PC-9 (cell line): ENCODE data around the gene AKAP4. TPM values are rescaled to one million over a fixed set of nuclear protein-coding genes. Genes with fewer than 3 reads are reported as not detected.

ENCODE experiments used
- BruUV-seq: library from RNA; stranded (reverse); fragments of 400-500 nt; replicated peaks from 2 replicates; lab custom pipeline; 2021; lab: Mats Ljungman, UMichigan
- CTCF ChIA-PET: fragments of 300-600 bp; sonication (Branson Sonifier 250); formaldehyde crosslinking; loops from one replicate; lab custom pipeline; 2022; ENCODE audit warnings: antibody characterized with exemption; lab: Charles Lee
- POLR2A ChIA-PET: fragments of 300-600 bp; sonication (Branson Sonifier 250); formaldehyde crosslinking; loops from one replicate; lab custom pipeline; 2022; ENCODE audit warnings: antibody characterized with exemption; ENCODE audit not compliant: unreplicated experiment; lab: Charles Lee
- DNase-seq, 2 experiments: peaks; one replicate each; pipeline versions ENCODE4 v3.0.0 to v3.0.0-alpha.2; 2015 to 2022; ENCODE audit warnings: mixed read lengths in 1 of 2
- H2AFZ ChIP-seq: fragments of 200-600 bp; sonication (generic); 2 replicates; pipeline ENCODE4 v1.8.1; 2017; ENCODE audit warnings: antibody characterized with exemption
- H3F3A ChIP-seq: fragments of 200-600 bp; sonication (generic); 2 replicates; pipeline ENCODE4 v1.8.1; 2017; ENCODE audit warnings: antibody characterized with exemption, mild to moderate bottlenecking, low read depth; ENCODE audit not compliant: insufficient read depth
- H3K27ac ChIP-seq: fragments of 200-600 bp; sonication (generic); 2 replicates; pipeline ENCODE4 v1.6.1; 2016; ENCODE audit warnings: mixed run types
- H3K27me3 ChIP-seq: fragments of 200-600 bp; sonication (generic); 2 replicates; pipeline ENCODE4 v1.6.1; 2016; ENCODE audit warnings: low read depth, mixed run types; ENCODE audit not compliant: insufficient read depth
- H3K36me3 ChIP-seq: fragments of 200-600 bp; sonication (generic); 2 replicates; pipeline ENCODE4 v1.6.1; 2016; ENCODE audit warnings: low read depth, mixed run types
- H3K4me1 ChIP-seq: fragments of 200-600 bp; sonication (generic); replicated peaks from 2 replicates; pipeline ENCODE4 v1.6.1; 2016; ENCODE audit warnings: mixed run types; ENCODE audit not compliant: insufficient read depth
- H3K4me2 ChIP-seq: fragments of 200-600 bp; sonication (generic); 2 replicates; pipeline ENCODE4 v1.6.1; 2017; ENCODE audit warnings: mixed run types
- H3K4me3 ChIP-seq: fragments of 200-600 bp; sonication (generic); 2 replicates; pipeline ENCODE4 v1.6.1; 2016; ENCODE audit warnings: mixed run types
- H3K79me2 ChIP-seq: fragments of 200-600 bp; sonication (generic); 2 replicates; pipeline ENCODE4 v1.6.1; 2017; ENCODE audit warnings: low read depth, mixed run types
- H3K9me2 ChIP-seq: fragments of 200-600 bp; sonication (generic); 2 replicates; pipeline ENCODE4 v1.8.1; 2017; ENCODE audit warnings: mild to moderate bottlenecking; ENCODE audit not compliant: insufficient read depth
- H3K9me3 ChIP-seq: fragments of 200-600 bp; sonication (generic); 2 replicates; pipeline ENCODE4 v1.8.1; 2016; ENCODE audit warnings: low read depth; ENCODE audit not compliant: insufficient read depth
- H4K20me1 ChIP-seq: fragments of 200-600 bp; sonication (generic); 2 replicates; pipeline ENCODE4 v1.8.1; 2017; ENCODE audit not compliant: insufficient read depth
- CTCF ChIP-seq: fragments of 200-600 bp; sonication (generic); conservative IDR thresholded peaks from 2 replicates; pipeline ENCODE4 v1.6.1; 2017; ENCODE audit warnings: mixed run types, antibody characterized with exemption, mild to moderate bottlenecking, moderate library complexity
- EZH2 ChIP-seq: fragments of 200-600 bp; sonication (generic); IDR thresholded peaks from 2 replicates; pipeline ENCODE4 v1.8.0; 2017; ENCODE audit warnings: antibody characterized with exemption, low read depth
- intact Hi-C: fragments of 100-400 bp; cut with micrococcal nuclease; formaldehyde crosslinking; loops from one replicate; pipeline ENCODE4 v1.10.0; 2022; ENCODE audit not compliant: unreplicated experiment
- total RNA-seq: library from RNA; stranded (reverse); gene quantifications from 2 replicates; pipeline ENCODE4 v1.2.3, GENCODE V29; 2021

AKAP4 gene
- total RNA-seq, 1 experiment from 2014 or later, result not detected

DNA sequence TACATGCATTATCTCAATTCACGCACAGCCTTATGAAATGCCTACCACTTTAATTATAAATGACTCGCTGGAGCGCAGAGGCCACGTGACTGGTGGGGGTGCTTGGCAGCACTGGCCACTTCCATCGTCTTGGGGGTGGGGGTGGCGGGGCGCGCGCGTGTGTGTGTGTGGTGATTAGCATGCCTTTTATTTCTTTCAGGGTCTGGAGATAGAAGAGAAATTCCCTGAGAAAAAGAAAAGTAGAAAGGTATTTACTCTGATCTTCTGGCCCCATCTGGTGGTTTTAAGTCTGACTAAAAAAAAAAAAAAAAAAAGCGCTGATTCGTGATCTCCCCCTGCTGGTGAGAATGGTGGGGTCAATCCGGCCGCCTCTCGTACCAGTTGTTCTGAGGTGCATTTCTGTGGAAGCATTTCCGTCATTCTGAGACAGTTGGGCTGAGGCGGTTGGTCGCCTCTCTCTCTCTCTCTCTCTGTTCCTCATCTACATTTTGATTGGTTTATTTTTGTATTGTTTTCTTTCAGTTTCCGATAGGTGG lies 3.6 kb upstream of the AKAP4 start, which contains the start of gene CCNB3:
TSS of gene CCNB3 (plus strand) at position 402 of the 536 bp plus-strand sequence. CDS start 80,399 bp downstream, outside the sequence.
- Histone ChIP-seq H3F3A (no peaks in the 10 kb centered on the region), H2AFZ (no peak within 1 kb of the TSS), H3K9me3 (no peaks in the 10 kb centered on the region), H4K20me1 (no peaks in the 10 kb centered on the region), H3K9me2 (no peaks in the 10 kb centered on the region), H3K79me2 (no peaks in the 10 kb centered on the region), H3K27me3 (no peaks in the 10 kb centered on the region), H3K27ac (no peak within 1 kb of the TSS), H3K36me3 (no peaks in the 10 kb centered on the region), H3K4me3 (peak within 1 kb of the TSS; percentile 18; the same call in 1 of the 2 replicates), H3K4me2 (peak within 1 kb of the TSS; percentile 40; the same call in 1 of the 2 replicates), H3K4me1 (no peaks in the 10 kb centered on the region)
- BruUV-seq, result no TSS peak
- intact Hi-C loops, result loop anchor here (5.0 kb wide), 1 partner anchor 287 kb away; no protein-coding TSS in a partner anchor
- TF ChIP-seq EZH2 (no peak), CTCF (peak; percentile 63)
- DNase-seq, result peak; percentile 33 to 35
- POLR2A ChIA-PET, result no interaction called here
- CTCF ChIA-PET, result interaction anchor here (0.6 kb wide), 1 partner anchor 575 kb away, joined by 3 read pairs; no protein-coding TSS in a partner anchor

GRCh38 chrX:50202539-50202938 lies 1.7 kb upstream of the AKAP4 start:
- intact Hi-C loops, result loop anchor here (5.0 kb wide), 1 partner anchor 285 kb away; no protein-coding TSS in a partner anchor
- ChIA-PET CTCF (no interaction called here), POLR2A (no interaction called here)
- Histone ChIP-seq H3K9me2 (no peaks in the 10 kb centered on the region), H4K20me1 (no peaks in the 10 kb centered on the region), H3K4me1 (no peaks in the 10 kb centered on the region), H3K27me3 (no peaks in the 10 kb centered on the region), H3K27ac (no peak overlapping the region), H3F3A (no peaks in the 10 kb centered on the region), H3K4me3 (no peak overlapping the region), H3K4me2 (no peak overlapping the region), H2AFZ (no peak overlapping the region), H3K9me3 (no peaks in the 10 kb centered on the region), H3K36me3 (no peaks in the 10 kb centered on the region), H3K79me2 (no peaks in the 10 kb centered on the region)
- TF ChIP-seq CTCF, result no peak
- no peak for TF ChIP-seq EZH2
- no TSS peak for BruUV-seq
- peak in 1 of 2 experiments; percentile 47 for DNase-seq

- no peaks in the 10 kb centered on the region for H3K79me2 ChIP-seq
- CTCF ChIA-PET, result interaction anchor here (0.6 kb wide), 1 partner anchor 526 kb away, joined by 3 read pairs; no protein-coding TSS in a partner anchor
- TF ChIP-seq EZH2 (no peak), CTCF (no peak)
- H3K4me3 ChIP-seq, result no peak overlapping the region
- no peaks in the 10 kb centered on the region for H3F3A ChIP-seq
- DNase-seq, result peak in 1 of 2 experiments; percentile 41
- no peaks in the 10 kb centered on the region for H3K9me3 ChIP-seq
- H4K20me1 ChIP-seq, result no peaks in the 10 kb centered on the region
- H3K36me3 ChIP-seq, result no peaks in the 10 kb centered on the region
- no peak overlapping the region for H2AFZ ChIP-seq
- H3K27ac ChIP-seq, result no peak overlapping the region
- no peaks in the 10 kb centered on the region for H3K9me2 ChIP-seq
- intact Hi-C loops, result no loop called here
- no TSS peak for BruUV-seq
- no peaks in the 10 kb centered on the region for H3K4me1 ChIP-seq
- POLR2A ChIA-PET, result no interaction called here
- H3K27me3 ChIP-seq, result no peaks in the 10 kb centered on the region
- H3K4me2 ChIP-seq, result no peak overlapping the region
Measured at GRCh38 chrX:50198348-50198747, 2.5 kb downstream of the AKAP4 start.
